ENCODE results near the gene SLC2A8.

Gene SLC2A8

DNA sequence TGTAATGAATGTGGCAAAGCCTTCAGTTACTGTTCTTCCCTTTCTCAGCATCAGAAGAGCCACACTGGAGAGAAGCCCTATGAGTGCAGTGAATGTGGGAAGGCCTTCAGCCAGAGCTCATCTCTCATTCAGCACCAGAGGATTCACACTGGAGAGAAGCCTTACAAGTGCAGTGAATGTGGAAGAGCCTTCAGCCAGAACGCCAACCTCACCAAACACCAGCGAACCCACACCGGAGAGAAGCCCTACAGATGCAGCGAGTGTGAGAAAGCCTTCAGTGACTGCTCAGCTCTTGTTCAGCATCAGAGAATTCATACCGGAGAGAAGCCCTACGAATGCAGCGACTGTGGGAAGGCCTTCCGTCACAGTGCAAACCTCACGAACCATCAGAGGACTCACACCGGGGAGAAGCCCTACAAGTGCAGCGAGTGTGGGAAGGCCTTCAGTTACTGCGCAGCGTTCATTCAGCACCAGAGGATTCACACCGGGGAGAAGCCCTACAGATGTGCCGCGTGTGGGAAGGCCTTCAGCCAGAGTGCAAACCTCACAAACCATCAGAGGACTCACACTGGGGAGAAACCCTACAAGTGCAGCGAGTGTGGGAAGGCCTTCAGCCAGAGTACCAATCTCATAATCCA lies 47.4 kb downstream of the SLC2A8 start:
- DNase-seq, result peak; percentile 54

DNA sequence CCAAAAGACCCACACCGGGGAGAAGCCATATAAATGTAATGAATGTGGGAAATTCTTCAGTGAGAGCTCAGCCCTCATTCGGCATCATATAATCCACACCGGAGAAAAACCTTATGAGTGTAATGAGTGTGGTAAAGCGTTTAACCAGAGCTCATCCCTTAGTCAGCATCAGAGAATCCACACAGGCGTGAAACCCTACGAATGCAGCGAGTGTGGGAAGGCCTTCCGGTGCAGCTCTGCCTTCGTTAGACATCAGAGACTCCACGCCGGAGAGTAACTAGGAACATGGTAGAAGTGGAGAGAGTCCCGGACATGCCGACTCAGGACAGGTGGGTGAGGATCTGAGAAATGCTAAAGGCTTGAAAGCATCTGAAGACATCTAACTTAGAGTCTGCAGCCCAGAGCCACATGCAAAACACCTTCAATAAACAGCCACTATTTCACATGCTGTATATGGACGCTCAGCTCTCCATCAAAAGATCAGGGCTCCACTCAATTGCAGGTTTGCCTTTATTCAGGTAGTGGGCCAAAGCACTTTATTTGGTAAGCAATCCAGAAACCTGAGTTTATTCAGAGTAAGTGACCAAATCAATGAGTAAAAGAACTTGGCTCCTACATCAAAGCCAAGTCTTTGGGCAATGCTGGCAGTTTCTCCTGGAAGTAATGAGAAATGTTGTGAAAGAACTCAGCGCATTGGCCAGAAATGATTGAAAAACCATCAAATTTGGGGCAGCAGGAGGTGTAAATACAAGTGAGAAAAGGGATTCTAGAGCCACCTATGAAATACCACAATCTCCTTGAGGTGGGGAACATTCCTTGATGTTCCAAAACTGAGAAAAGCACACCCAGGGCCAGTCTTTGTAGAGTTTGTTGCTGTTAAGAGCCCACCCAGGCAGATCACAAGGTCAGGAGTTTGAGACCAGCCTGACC lies 48.2 kb downstream of the SLC2A8 start:
- peak; percentile 55 for DNase-seq

DNA sequence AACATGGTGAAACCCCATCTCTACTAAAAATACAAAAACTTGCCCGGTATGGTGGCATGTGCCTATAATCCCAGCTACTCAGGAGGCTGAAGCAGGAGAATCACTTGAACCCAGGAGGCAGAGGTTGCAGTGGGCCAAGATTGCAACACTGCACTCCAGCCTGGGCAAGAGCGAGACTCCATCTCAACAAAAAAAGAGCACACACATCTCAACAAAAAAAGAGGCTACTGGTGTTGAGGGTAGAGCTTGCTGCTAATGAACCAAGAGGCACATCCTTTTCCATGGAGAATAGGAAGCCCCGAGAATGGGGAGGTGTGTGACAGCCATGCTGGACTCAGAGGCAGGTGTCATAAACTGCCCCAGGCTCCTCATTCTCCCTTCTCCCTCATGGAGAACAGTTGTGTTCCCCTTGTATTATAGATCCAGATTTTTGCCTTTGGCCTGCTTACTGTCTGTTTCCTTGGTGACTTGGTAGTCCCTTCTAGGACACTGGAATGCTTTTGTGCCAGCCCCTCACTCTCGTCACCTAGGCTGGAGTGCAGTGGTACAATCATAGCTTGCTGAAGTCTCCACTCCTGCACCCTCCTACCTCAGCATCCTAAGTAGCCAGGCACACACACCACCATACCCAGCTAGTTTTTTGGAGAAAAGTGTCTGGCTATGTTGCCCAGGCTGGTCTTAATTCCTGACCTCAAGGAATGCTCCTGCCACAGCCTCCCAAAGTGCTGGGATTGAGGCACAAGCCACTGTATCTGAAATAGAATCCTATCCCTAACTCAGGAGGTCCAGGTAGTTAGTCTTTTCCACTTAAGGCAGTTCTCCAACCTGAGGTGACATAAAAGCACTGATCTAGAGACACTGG lies 49.1 kb downstream of the SLC2A8 start:
- DNase-seq, result peak; percentile 44

DNA sequence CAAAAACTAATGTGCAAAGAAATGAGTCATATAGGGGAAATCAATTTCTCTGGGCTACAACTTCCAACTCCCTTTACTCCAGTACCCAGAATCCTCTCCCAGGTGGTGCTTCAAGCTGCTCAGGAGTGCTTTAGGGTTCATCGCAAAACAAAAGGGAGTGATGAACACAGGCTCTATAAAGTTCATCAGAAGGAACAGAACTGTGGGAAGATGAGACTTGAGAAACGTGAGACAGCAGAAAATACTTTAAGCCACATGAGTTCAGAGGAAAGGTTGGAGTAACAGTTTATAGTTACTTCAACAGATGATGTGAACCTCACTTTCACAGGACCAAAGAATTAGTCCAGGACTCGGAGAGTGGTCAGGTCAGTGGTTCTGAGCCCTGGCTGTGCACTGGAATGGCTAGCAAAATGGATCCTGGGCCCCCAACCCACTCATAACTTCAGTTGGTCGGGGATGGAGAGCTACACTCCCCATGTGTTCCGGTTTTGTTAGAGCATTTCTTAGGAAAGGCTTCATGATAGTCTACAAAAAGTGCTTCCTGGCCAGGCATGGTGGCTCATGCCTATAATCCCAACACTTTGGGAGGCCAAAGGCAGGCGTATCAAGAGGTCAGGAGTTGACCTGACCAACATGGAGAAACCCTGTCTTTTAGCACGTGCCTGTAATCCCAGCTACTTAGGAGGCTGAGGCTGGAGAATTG lies 49.9 kb downstream of the SLC2A8 start:
- DNase-seq, result peak; percentile 19

DNA sequence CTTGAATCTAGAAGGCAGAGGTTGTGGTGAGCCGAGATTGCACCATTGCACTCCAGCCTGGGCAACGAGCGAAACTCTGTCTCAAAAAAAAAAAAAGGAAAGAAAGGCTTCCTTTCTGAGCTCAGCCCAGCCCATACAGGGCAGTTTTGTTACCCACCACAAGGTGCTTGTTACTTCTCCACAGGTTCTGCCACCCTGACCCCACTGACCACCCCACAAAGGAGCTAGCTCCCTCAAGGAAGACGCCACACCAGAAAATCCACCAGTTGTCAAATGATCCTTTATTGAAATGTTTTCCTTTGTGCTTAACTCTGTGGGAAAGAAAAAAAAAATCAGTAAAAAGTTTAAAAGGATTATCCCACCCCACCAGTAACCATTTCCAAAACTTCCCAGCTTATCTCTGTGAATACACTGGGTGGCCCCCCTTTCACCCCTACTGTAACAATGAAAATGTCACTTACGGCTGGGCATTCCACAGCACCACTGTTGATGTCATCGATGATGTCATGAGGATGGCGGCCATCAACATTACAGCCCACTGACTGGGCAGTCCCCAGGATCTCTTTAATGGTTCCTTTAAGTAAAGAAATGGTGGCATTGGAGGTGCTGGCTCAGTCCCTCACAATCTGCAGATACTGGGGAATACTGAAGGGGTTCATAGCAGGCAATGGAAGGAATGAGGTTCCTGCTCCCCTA lies 50.6 kb downstream of the SLC2A8 start:
- peak; percentile 39 for DNase-seq

DNA sequence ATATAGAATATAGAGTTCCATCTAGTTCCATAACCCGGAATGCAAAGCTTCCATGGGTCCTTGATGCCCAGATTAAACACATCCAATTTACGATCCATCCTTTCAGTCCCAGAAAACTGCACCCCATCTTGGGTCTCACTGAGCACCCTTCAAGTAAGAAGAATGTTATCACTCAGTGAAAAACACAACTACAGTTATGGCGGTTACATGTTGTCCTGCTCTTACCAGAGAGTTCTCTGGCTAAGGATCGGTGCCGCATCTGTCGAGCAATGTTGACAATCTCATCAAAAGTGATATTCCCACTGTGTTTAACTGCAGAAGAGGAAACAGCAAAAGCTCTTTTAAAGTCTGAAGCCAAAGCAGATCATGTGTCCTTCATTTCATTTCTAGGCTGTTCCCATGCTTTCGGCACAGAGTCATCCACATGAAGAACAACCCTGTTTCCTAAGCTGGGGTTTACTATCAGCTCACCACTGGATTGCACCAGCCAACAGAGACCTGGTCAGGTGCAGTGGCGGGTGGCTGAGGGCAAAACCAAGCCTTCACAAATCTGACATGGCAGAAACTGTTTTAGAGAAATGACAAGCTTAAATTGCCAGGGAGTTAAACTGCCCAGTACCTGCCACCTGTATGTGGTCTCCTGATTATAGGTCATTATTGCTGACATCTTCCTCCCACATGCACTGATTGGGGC lies 51.3 kb downstream of the SLC2A8 start:
- DNase-seq, result peak; percentile 30

DNA sequence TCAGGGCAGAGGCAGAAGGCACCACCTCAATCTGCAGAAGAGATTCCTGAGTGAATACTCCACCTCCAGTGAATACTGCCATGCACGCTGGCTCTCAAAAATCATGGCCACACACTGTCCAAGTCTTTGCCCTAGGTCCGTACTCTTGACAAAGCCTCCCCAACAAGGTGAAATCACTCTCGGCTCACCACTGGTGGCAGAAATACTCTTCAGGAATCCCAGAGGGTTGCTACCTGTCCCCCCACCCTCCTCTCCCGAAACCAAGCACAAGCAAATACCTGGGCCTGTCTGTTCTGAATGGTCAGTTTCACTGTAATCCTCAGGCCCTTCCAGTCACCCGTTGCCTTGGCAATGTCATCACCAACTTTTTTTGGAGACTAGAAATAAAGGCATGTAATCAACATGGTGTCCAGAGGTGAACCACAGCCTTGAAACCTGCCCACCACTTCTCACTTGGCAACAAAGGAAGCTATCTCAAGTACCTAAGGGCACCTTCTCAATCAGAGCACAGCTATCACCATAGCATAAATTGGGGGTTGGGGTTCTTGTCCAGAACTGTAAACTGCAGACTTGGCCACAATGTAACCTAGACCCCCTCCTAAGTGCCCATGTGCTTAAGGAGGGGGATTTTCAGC lies 52.5 kb downstream of the SLC2A8 start:
- DNase-seq, result peak; percentile 24

DNA sequence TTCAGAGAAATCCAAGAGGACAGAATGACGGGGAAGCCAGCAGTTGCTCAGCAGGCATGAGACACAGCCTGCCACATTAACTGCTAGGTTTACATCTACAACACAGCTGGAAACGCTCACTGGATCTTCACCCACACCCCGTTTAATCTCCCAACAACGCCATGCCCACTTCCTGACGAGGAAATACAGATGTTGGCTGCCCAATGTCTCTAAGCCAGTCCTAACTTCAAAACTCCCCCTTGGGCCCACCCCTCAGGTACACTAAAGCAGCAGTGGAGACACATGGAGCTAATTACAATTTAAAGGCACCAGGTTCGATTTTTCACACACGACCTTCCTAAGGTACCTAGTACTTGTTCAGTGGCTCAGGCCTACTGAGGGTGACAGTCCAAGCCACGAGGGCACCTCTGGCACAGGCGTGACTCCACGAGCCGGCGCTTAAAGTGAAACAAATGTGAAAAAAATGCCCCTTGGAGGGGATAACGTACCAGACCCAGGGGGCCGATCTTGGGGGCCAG lies 53.3 kb downstream of the SLC2A8 start:
- peak; percentile 40 for DNase-seq

DNA sequence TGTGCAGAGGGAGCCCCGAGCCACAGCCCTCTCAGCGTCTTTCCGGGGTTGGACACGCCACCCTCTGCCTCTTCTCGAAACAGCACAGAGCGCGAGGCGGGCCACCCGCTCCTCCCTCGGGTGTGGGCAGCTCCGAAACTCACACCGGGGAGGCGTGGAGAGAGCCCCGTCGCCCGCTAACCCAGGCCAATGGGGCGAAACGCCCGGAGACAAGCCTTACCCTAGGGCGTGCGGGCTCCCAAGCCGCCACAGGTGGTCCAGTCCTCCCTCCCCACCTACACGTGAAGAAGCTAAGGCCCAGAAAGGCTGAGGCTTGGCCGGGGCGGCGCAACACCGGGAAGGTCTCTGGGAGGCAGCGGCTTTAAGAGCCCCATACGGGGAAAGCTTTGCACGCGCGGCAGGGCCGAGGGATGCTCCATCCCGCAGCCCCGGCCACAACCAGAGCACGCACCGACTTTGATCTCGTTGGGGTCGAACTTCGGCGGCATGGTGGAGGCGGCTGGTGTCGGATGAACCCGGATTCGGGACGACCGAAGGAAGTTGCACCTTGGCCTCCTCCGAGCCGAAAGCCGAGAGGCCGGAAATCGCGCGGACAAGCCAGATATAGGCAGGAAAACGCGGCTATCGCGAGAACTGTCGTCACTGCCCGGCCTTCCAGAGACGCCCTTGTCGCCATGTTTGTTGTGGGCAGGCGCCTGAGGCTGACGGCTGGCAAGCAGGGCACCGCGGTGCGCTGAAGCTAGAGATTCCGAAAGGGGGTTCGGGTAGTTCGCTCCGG lies 54.0 kb downstream of the SLC2A8 start, which contains the start of the genes LRSAM1 and RPL12:
LRSAM1 (plus strand) TSS at position 681 of the 778 bp plus-strand sequence. CDS start 3,018 bp downstream, outside the sequence.
RPL12 (minus strand) TSS at position 577 of the 778 bp plus-strand sequence; CDS start at position 488, 89 bp downstream.
- DNase-seq, result peak; percentile 97

DNA sequence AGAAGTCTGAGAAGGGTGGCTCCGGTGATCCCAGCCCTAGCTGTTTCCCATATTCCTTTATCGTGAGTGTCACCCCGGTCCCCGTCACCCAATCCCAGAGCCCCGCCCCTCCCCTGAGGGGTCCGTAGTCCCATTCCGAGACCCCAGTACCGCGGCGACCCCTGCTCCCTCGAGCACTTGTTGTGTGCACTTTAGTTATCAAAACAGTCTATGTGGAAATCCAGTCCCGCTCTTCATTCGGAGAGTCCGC lies 54.6 kb downstream of the SLC2A8 start:
- no peak for DNase-seq

DNA sequence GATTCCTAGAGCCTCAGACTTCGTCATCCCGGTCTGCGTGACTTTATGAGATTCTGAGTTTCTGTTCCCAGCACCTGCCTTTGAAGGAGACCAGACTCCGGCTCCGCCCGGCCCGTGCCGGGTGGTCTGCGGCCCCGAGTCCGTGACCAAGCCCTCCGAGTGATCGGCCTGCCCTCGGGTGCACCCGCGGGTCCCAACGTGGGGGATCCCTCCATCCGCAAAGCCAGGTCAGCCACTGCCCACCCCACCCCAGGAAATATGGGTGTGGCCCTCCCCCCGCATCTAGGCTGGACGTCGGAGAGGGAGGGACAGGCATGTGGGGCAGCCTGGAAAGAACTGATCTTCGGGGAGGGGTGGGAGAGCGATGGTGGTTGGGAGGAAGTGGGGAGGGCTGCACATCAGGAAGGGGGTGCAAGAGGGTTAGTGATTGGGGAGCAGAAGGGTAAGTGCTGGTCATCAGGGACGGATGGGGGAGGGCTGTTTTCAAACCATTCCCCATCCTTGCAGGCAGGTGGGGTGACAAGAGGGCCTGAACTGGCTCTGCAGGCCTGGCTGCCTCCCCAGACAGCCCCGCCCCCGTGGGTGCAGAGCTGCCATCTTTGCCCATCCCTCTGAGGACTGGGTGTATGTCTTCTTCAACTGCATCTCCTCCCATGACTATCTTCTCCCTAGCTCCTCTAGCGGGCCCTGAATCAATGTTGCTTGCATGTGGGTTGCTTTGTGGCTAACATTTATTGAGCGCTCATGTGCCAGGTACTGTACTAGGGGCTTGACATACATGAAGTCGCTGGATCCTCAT lies 55.1 kb downstream of the SLC2A8 start:
- DNase-seq, result peak; percentile 72

DNA sequence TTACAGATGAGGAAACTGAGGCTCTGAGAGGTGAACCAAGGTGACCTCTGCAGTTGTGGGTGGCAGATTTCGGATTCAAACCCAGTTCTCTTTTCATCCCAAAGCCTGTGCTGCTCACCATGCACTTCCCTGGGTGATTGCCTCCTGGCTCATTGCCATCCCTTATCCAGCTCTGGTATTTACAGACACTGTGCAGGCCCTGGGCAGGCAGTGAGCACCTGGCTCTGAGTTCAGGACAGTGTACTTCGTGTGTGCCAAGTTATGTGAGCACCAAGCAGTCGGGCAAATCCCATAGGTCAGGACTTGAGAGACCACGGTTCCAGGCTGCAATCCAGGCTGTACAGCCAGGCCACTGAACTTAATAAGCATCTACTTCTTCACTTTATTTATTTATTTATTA lies 55.7 kb downstream of the SLC2A8 start:
- no peak for DNase-seq

DNA sequence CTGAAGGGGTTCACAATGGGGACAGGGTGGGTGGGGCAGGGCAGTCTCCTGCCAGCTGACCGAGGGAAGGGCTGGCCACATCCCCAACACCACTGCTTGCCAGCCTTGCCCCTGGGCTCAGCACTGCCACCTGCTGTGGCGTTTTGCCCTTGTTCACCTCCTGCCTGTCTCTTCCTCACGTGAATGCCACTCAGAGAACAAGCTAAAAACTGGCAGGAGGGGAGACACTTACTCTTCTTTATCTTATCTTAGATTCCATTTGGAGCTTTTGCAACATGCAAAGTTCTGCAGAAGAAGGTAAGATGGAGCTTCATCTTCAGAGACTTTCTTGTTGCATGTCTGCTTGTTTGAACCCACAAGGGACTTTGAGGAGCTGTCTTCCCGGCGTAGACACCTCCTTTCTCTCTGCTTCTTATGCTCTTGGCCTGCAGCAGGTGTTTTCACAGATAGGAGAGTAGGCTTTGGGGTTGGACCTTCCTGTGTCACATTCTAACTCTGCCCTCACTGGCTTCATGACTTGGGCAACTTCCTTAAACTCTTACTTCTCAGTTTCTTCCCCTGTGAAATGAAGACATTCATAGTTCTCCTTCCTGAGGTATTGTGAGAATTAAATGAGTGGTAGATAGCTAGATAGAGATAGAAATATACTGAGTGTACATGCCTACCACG lies 58.5 kb downstream of the SLC2A8 start:
- peak; percentile 43 for DNase-seq

DNA sequence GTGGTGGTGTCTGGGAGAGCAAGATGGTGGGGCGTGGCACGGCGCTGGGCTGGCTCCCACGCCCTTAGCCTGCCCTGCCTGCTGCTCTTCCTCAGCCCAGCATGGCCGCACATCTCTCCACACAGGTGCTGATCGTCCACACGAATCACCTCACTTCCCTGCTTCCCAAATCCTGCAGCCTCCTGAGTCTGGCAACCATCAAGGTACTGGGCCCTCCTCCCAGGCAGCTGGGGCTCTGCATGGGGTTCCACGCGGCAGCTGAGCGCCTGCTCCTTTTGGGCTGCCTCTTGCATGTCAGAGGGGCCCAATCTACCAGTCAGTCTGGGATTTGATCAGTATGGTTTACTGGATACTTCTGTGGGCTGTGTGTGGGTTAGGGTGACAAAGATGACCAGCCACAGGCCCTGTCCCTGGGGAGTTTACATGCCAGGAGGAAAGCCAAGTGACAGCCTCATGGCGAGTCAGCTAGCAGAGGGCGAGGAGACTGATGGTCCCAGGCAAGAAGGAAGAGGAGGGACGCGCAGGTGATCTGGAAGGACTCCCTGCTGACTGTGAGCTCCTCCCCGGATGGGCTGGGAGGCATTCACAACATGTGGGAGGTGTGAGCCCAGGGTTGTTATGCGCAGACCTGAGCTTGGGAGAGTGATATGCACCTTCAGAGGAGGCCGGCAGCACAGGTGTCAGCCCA lies 60.4 kb downstream of the SLC2A8 start:
- DNase-seq, result no peak

All from stimulated activated CD4-positive, alpha-beta T cell treated with anti-CD3 and anti-CD28 coated beads, Interleukin-15, amount 100 ng/mL, for 24 hours (primary cell).